Fibroblast of skin of left quadriceps (primary cell): Measurements from ENCODE around the gene TXNDC15.
"Not testable (repeated sequence)": the region's sequence is repeated elsewhere in the genome, so short reads cannot be mapped to it uniquely, and the experiment has no call there.

Source experiments
- DNase-seq, 2 experiments: peaks; one replicate each; pipeline ENCODE4 v3.0.0-alpha.2; 2013; ENCODE audit warnings: low read depth in 2 of 2

TXNDC15 gene

DNA sequence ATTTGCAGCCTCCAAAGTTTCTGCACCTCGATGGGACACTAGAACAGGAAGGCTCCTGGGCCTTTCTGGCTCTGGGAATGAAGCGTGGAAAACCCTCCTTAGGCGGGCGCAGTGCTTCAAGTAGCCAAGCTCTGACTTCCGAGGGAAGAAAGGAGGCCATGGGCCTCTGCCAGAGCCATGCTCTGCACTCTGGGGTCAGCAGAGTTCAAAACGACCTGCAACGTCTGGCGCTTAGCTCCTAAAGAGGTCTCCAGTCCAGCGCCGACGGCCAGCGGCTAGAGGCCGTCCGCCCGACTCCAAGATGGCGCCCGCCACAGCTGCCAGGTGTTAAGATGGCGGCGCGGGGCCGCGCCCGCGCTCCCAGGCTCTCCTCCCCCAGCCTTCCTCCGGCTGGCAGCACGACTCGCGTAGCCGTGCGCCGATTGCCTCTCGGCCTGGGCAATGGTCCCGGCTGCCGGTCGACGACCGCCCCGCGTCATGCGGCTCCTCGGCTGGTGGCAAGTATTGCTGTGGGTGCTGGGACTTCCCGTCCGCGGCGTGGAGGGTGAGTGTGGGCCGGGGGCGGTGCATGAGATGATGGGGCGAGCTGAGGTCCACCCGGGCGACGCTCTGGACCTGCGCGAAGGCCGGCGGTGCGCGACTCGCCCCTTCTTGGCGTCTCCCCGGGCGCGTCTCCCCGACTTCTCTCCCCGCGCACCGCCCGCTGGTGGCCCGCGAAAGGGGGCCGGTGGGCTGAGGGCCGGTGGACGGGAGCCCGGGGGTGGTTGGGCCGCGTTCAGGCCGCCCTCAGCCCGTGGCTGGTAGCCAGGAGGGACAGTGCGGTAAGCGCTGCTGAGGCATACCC, at the start of gene TXNDC15:
TXNDC15 (plus strand) TSS at position 385 of the 844 bp plus-strand sequence; CDS start at position 442, 57 bp downstream.
- DNase-seq = peak; percentile 57 to 69

DNA sequence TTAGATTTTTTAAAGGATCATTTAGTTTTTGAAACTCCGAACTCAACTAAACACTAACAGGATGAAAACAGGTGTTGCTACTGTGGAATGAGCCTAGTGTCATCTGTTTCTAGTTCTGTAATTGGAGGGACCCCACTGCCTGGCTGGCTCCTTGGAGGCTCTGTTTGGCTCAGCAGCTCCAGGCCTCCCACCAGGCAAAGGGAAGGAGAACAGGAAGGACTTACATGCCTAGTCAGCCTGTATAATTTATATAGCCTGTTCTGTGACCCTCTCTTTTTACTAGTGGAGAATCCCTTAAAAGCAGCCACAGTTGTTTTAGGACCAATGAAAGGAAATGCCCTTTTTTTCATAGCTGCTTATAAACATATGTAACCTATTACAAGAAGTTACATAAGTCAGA, 49.5 kb upstream of the TXNDC15 start:
- no peak for DNase-seq

GRCh38 chr5:134825212-134825611, 49.0 kb upstream of the TXNDC15 start:
- no peak for DNase-seq

- DNase-seq = peak in 1 of 2 experiments; percentile 29
Measured at GRCh38 chr5:134833340-134834032, 40.7 kb upstream of the TXNDC15 start.

DNA sequence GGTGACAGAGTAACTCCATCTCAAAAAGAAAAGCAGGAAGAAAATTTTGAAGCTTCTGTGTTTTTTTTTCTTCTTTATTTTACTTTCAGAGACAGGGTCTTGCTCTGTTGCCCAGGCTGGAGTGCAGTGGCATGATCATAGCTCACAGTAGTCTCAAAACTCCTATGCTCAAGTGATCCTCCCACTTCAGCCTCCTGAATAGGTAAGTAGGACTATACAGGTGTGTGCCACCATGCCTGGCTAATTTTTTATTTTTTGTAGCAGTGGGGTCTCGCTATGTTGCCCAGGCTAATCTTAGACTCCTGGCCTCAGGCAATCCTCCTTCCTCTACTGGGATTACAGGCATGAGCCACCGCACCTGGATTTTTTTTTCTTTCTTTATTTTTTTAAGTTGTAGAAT, 38.5 kb upstream of the TXNDC15 start:
- DNase-seq = no peak

- DNase-seq = no peak
Measured at GRCh38 chr5:134837530-134838181, 36.5 kb upstream of the TXNDC15 start.

- not testable (repeated sequence) for DNase-seq
Measured at GRCh38 chr5:134838361-134838760, 35.8 kb upstream of the TXNDC15 start.

DNA sequence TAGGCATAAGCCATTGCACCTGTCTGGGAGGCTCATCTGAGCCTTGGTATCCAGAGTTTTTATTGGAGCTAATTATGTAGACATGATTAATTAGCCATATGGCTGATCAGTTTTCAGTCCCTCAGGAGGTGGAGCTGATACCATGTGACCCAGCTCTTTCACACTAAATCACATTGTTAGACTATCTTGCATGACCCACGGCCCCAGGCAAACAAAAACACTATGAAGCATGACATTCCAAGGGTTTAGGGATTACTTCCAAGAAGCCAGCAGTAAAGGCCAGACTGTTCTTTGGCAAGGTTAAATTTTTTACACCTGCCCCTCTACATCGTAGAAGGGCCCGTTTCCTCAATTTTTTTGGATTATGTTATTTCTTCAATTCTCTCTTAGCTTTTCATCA, 33.4 kb upstream of the TXNDC15 start:
- DNase-seq = no peak

DNA sequence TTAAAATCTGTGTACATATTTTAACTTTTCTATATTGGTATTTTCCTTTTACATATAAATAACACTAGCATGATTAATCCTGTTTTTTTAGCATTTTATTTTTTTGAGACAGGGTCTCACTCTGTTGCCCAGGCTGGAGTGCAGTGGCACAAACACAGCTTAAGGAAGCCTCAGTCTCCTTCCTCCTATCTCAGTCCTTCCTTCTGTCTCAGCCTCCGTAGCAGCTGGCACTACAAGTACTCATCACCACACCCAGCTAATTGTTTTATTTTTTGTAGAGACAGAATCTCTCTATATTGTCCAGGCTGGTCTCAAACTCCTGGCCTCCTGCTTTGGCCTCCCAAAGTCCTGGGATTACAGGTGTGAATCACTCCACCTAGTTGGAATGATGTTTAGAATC, 29.9 kb upstream of the TXNDC15 start:
- no peak for DNase-seq

DNA sequence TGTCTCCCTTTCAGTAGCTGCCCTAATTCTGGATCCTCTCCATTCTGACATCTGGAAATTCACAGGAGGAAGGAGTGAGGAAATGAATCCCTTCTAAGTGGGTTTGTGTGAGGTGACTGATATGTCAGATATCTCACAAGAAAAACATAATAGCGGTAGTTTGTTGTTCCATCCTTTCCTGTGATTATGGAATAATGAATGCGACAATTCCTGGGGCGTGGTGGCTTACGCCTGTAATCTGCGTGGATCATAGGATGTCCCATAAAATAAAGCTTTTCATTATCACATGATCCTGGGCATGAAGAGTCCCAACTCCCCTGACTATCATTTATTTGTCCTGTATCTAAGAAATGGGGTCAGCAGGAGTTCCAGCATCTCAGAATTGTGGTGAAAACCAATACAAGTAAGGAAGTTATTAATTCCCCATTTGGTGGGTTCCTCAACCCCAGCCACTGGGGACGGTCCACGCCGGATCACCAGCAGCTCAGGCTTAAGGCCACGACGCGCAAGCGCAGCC, 28.8 kb upstream of the TXNDC15 start:
- DNase-seq = peak in 1 of 2 experiments; percentile 17

GRCh38 chr5:134845852-134846640, 28.1 kb upstream of the TXNDC15 start, which contains the start of gene C5orf24:
Gene C5orf24, plus strand, starts transcription at chr5:134845968. Its CDS starts 8,933 bp downstream, at chr5:134854901.
- peak; percentile 88 to 91 for DNase-seq

DNA sequence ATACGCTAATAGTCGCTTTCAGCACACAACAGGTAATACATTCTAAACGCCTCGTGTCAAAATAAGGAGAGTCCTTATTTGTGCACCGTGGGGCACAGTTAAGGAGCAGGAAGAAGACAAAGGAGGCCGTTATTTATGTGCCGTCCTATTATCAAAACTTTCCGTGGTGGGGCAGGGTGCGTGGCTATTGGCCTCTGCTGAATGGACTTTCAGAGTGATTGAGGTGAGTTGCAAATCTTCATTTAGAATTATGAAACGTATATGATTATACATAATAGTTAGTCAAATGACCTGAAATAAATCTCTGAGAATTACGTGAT, 27.6 kb upstream of the TXNDC15 start:
- DNase-seq = no peak

- not testable (repeated sequence) for DNase-seq
Measured at GRCh38 chr5:134849434-134849933, 24.7 kb upstream of the TXNDC15 start.

- DNase-seq = peak in 1 of 2 experiments; percentile 16
Measured at GRCh38 chr5:134851307-134851923, 22.8 kb upstream of the TXNDC15 start.

GRCh38 chr5:134856465-134856864, 17.7 kb upstream of the TXNDC15 start:
- DNase-seq = not testable (repeated sequence)

GRCh38 chr5:134857401-134857800, 16.8 kb upstream of the TXNDC15 start:
- DNase-seq = no peak

DNA sequence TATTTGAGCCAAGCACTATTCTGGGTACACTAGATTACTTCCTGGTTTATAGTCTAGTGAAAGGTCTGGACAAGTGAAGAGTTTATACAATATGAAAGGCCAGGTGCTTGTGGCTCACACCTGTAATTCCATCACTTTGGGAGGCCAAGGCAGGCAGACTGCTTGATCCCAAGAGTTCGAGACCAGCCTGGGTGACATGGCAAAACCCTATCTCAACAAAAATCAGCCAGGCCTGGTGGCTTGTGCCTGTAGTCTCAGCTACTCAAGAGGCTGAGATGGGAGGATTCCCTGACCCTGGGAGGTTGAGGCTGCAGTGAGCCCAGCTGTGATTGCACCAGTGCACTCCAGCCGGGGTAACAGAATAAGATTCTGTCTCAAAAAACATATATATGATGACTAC, 9.5 kb upstream of the TXNDC15 start:
- no peak for DNase-seq

- DNase-seq = no peak
Measured at GRCh38 chr5:134873494-134873893, 677 bp upstream of the TXNDC15 start.

GRCh38 chr5:134874831-134875655, 872 bp downstream of the TXNDC15 start:
- DNase-seq = peak; percentile 63 to 71

- DNase-seq = no peak
Measured at GRCh38 chr5:134877159-134877558, 3.0 kb downstream of the TXNDC15 start.
